Measurements from ENCODE around the gene TTC14.
A peak's percentile ranks its signal among the peaks of the same experiment; 100 is the strongest.

TTC14 gene

GRCh38 chr3:180601688-180602666 lies at the start of gene TTC14:
TSS of gene TTC14 (plus strand) at chr3:180602163. CDS start at chr3:180602262, 99 bp downstream.
- DNase-seq (ENCODE audit: low read depth): peak; percentile 96
- H3K4me3 ChIP-seq (ENCODE audit: low read length): peak within 1 kb of the TSS; percentile 84
- TF ChIP-seq CTCF (conservative IDR thresholded peaks at IDR 0.05; ENCODE audit: low read length): no peak

- DNase-seq (ENCODE audit: low read depth): no peak
Observed at GRCh38 chr3:180563406-180563805, 38.6 kb upstream of the TTC14 start.

GRCh38 chr3:180564676-180565075 lies 37.3 kb upstream of the TTC14 start:
- no peak for DNase-seq (ENCODE audit: low read depth)
- H3K4me3 ChIP-seq (ENCODE audit: low read length): no peak overlapping the region
- TF ChIP-seq CTCF (conservative IDR thresholded peaks at IDR 0.05; ENCODE audit: low read length): no peak

More at GRCh38 chr3:180563406-180563805, 38.6 kb upstream of the TTC14 start:
- TF ChIP-seq CTCF (conservative IDR thresholded peaks at IDR 0.05; ENCODE audit: low read length): no peak
- no peak overlapping the region for H3K4me3 ChIP-seq (ENCODE audit: low read length)

GRCh38 chr3:180570238-180570637 lies 31.7 kb upstream of the TTC14 start:
- DNase-seq (ENCODE audit: low read depth): no peak
- TF ChIP-seq CTCF (conservative IDR thresholded peaks at IDR 0.05; ENCODE audit: low read length): no peak
- H3K4me3 ChIP-seq (ENCODE audit: low read length): no peak overlapping the region

GRCh38 chr3:180571831-180572598 lies 29.9 kb upstream of the TTC14 start:
- TF ChIP-seq CTCF (conservative IDR thresholded peaks at IDR 0.05; ENCODE audit: low read length): no peak
- no peak overlapping the region for H3K4me3 ChIP-seq (ENCODE audit: low read length)
- DNase-seq (ENCODE audit: low read depth): no peak

- no peak for TF ChIP-seq CTCF (conservative IDR thresholded peaks at IDR 0.05; ENCODE audit: low read length)
- no peak overlapping the region for H3K4me3 ChIP-seq (ENCODE audit: low read length)
- no peak for DNase-seq (ENCODE audit: low read depth)
Observed at GRCh38 chr3:180575571-180575970, 26.4 kb upstream of the TTC14 start.
